H1 (cell line): ENCODE data around the gene TOR1B. TPM values are rescaled to one million over a fixed set of nuclear protein-coding genes. Genes with fewer than 3 reads are reported as not detected.

Experiments used
- CBX8 ChIP-seq: fragments of 300-800, 300-1000 bp; sonication (generic); IDR thresholded peaks from 2 replicates; pipeline ENCODE4 v1.7.1; 2016; ENCODE audit warnings: low read depth, low read length, borderline replicate concordance
- CTBP2 ChIP-seq: IDR thresholded peaks from 2 replicates; pipeline ENCODE4 v1.7.0; 2011; ENCODE audit warnings: borderline replicate concordance, mild to moderate bottlenecking, moderate library complexity, mixed read lengths, low read length; ENCODE audit not compliant: insufficient read depth, insufficient read length
- polyA plus RNA-seq, 7 experiments: library from polyadenylated mRNA; depleted of rRNA in 3 of 7; stranded (reverse) in 5 of 7; unstranded in 2 of 7; fragments of >200 nt in 5 of 7; fragments of 200-250 nt in 2 of 7; gene quantifications; 1 replicate in 5 of 7; 2 replicates in 1 of 7; 4 replicates in 1 of 7; pipeline versions ENCODE4 v1.2.1 to v1.2.3, GENCODE V29; 2011 to 2013; ENCODE audit warnings: missing spikeins in 2 of 7, mixed read lengths in 2 of 7
- total RNA-seq: library from RNA; stranded (reverse); fragmentation: NEBNext Ultra II Directional; extraction: Animal tissue kit (Norgen Biotek cat#: 25700); gene quantifications from 2 replicates; pipeline ENCODE4 v1.2.1, GENCODE V29; 2021

TOR1B gene
- total and polyA plus RNA-seq, 2 of the 8 experiments (the other 6 are each of a cell fraction or from before 2014, with no cell fraction given) = 11.4 to 17.4 TPM

GRCh38 chr9:129852579-129852978, 49.6 kb downstream of the TOR1B start (continued):
- no peak for TF ChIP-seq CBX8
- no peak for TF ChIP-seq CTBP2
